Cerebellar cortex (tissue), 1 donor: ENCODE results near the gene EHMT1.
"Not testable (repeated sequence)": the region's sequence is repeated elsewhere in the genome, so short reads cannot be mapped to it uniquely, and the experiment has no call there.

Experiments used
- DNase-seq: peaks from one replicate; pipeline ENCODE4 v3.0.0-alpha.2; 2015; ENCODE audit warnings: low spot score

EHMT1 gene

GRCh38 chr9:137873408-137873807 lies 254.6 kb downstream of the EHMT1 start:
- no peak for DNase-seq

- no peak for DNase-seq
These were observed 255.1 kb downstream of the EHMT1 start for GRCh38 chr9:137873858-137874362.

- DNase-seq = no peak
These were observed 256.5 kb downstream of the EHMT1 start for GRCh38 chr9:137875354-137875753.

- no peak for DNase-seq
These were observed 257.0 kb downstream of the EHMT1 start for GRCh38 chr9:137875846-137876245.

- DNase-seq = no peak
These were observed 257.5 kb downstream of the EHMT1 start for GRCh38 chr9:137876269-137876668.

GRCh38 chr9:137876781-137877386 lies 258.1 kb downstream of the EHMT1 start:
- DNase-seq = no peak

GRCh38 chr9:137877506-137878122 lies 258.8 kb downstream of the EHMT1 start, which contains the start of gene CACNA1B:
CACNA1B (plus strand) TSS chr9:137877782; CDS start chr9:137877934, 152 bp downstream.
- peak; percentile 48 for DNase-seq

GRCh38 chr9:137878146-137878941 lies 259.5 kb downstream of the EHMT1 start:
- DNase-seq = peak; percentile 54

GRCh38 chr9:137879052-137879451 lies 260.2 kb downstream of the EHMT1 start:
- no peak for DNase-seq

GRCh38 chr9:137879566-137880150 lies 260.9 kb downstream of the EHMT1 start:
- no peak for DNase-seq

- DNase-seq = no peak
These were observed 261.6 kb downstream of the EHMT1 start for GRCh38 chr9:137880160-137880975.

GRCh38 chr9:137880976-137881530 lies 262.2 kb downstream of the EHMT1 start:
- no peak for DNase-seq

GRCh38 chr9:137881591-137882505 lies 263.0 kb downstream of the EHMT1 start:
- DNase-seq = no peak

GRCh38 chr9:137882506-137882821 lies 263.7 kb downstream of the EHMT1 start:
- DNase-seq = no peak

GRCh38 chr9:137883977-137884376 lies 265.2 kb downstream of the EHMT1 start:
- not testable (repeated sequence) for DNase-seq

- not testable (repeated sequence) for DNase-seq
These were observed 265.7 kb downstream of the EHMT1 start for GRCh38 chr9:137884547-137884946.

- not testable (repeated sequence) for DNase-seq
These were observed 266.3 kb downstream of the EHMT1 start for GRCh38 chr9:137885121-137885520.
